HG03457 (cell line): ENCODE measurements around the gene MAP3K5.

Experiments
- ATAC-seq: cut with Tn5 transposase; IDR thresholded peaks from one replicate; pipeline ENCODE4 v1.9.1; 2021; ENCODE audit warnings: moderate number of reproducible peaks; ENCODE audit not compliant: unreplicated experiment

MAP3K5 gene

GRCh38 chr6:136750696-136751521, 41.4 kb downstream of the MAP3K5 start:
- ATAC-seq: peak; percentile 1

GRCh38 chr6:136749359-136749997, 42.8 kb downstream of the MAP3K5 start:
- ATAC-seq: no peak

- no peak for ATAC-seq
Measured at GRCh38 chr6:136747507-136747906, 44.8 kb downstream of the MAP3K5 start.

- ATAC-seq: no peak
Measured at GRCh38 chr6:136745300-136745699, 47.0 kb downstream of the MAP3K5 start.

- no peak for ATAC-seq
Measured at GRCh38 chr6:136744889-136745288, 47.4 kb downstream of the MAP3K5 start.

- ATAC-seq: no peak
Measured at GRCh38 chr6:136742125-136742524, 50.2 kb downstream of the MAP3K5 start.

- ATAC-seq: no peak
Measured at GRCh38 chr6:136740050-136740974, 52.0 kb downstream of the MAP3K5 start.

GRCh38 chr6:136739501-136739900, 52.8 kb downstream of the MAP3K5 start:
- ATAC-seq: no peak

GRCh38 chr6:136739071-136739470, 53.2 kb downstream of the MAP3K5 start:
- no peak for ATAC-seq

GRCh38 chr6:136738692-136739057, 53.6 kb downstream of the MAP3K5 start:
- no peak for ATAC-seq

GRCh38 chr6:136737871-136738691, 54.2 kb downstream of the MAP3K5 start:
- no peak for ATAC-seq

GRCh38 chr6:136737374-136737844, 54.9 kb downstream of the MAP3K5 start:
- no peak for ATAC-seq

- no peak for ATAC-seq
Measured at GRCh38 chr6:136736281-136736960, 55.9 kb downstream of the MAP3K5 start.

GRCh38 chr6:136734977-136735376, 57.3 kb downstream of the MAP3K5 start:
- ATAC-seq: no peak

- no peak for ATAC-seq
Measured at GRCh38 chr6:136732889-136733288, 59.4 kb downstream of the MAP3K5 start.

GRCh38 chr6:136729832-136730231, 62.4 kb downstream of the MAP3K5 start:
- ATAC-seq: no peak

GRCh38 chr6:136728976-136729515, 63.2 kb downstream of the MAP3K5 start:
- ATAC-seq: no peak

GRCh38 chr6:136728033-136728939, 64.0 kb downstream of the MAP3K5 start:
- no peak for ATAC-seq
